CD4-positive, alpha-beta T cell treated with Interleukin-6 at 100 ng/mL for 8 hours (primary cell): ENCODE measurements around the gene ITIH1.

Source experiments
- DNase-seq: peaks from one replicate; pipeline ENCODE4 v3.0.0-alpha.2; 2020; ENCODE audit warnings: mixed read lengths, low spot score

Gene ITIH1

DNA sequence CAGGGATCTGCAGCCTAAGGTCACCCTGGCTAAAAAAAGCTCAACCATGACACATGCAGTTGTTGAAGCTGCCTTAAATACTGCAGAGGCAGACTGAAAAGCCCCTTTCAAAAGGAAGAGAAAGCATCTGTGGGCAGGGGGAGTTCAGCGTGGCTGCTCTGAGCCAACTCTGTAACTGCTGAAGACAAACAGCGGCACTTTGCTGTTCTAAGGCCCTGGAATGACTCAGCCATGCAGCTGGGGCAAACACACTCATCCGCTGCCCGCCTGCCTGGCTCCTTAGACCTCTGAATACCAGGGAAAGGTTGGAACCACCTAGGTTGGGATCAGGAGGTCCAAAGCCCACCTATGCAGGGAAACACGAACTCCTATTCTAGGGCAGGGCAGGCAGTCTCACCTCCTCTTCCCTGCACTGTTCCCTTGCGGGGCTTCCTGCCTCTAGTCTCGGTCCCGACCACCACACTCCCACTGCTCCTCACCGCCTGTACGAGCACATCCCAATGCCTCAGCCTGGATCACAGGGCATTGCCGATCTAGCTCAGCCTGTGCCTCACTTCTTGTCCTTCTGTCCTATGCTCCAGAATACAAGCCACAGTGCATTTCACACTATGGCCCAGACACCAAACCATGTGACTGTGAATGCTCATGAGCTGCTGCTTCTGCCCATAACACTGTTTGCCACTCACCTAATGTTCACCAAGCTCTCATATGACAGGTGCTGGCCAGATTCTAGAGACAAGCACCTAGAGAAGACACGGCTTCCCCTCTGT lies 64.0 kb downstream of the ITIH1 start:
- no peak for DNase-seq
